Testis (tissue), 2 donors: Measurements from ENCODE around the gene RNF157.

Experiments used
- POLR2A ChIP-seq: fragments of 450-650 bp; IDR thresholded peaks from one replicate; pipeline ENCODE4 v1.6.1; 2017; ENCODE audit warnings: antibody characterized with exemption, mild to moderate bottlenecking, moderate library complexity
- TF ChIP-seq, protein P1 (sequence below), 3 experiments: fragments of 450-650 bp in 2 of 3; fragments of 200-600 bp in 1 of 3; sonication (generic) in 1 of 3; IDR thresholded peaks; one replicate each; pipeline ENCODE4 v1.5.1; 2016 to 2019; ENCODE audit warnings: antibody characterized with exemption in 3 of 3, mild to moderate bottlenecking in 2 of 3, moderate library complexity in 1 of 3

DNA sequence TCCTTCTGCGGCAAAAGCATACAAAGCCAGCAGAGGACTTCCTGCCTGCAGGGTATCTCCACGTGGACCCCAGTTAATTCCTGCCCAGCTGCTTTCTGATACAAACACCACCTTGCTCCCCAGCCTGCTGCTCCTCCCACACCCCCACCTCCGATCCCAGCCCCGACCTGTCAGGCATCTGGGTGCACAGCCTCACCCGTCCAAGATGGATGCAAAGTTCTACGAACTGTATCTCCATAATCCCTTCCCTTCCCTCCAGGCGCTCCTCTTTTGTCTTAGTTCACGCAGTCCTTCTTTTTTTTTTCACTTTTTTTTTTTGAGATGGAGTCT lies 83.7 kb downstream of the RNF157 start:
- TF ChIP-seq, protein P1, sequence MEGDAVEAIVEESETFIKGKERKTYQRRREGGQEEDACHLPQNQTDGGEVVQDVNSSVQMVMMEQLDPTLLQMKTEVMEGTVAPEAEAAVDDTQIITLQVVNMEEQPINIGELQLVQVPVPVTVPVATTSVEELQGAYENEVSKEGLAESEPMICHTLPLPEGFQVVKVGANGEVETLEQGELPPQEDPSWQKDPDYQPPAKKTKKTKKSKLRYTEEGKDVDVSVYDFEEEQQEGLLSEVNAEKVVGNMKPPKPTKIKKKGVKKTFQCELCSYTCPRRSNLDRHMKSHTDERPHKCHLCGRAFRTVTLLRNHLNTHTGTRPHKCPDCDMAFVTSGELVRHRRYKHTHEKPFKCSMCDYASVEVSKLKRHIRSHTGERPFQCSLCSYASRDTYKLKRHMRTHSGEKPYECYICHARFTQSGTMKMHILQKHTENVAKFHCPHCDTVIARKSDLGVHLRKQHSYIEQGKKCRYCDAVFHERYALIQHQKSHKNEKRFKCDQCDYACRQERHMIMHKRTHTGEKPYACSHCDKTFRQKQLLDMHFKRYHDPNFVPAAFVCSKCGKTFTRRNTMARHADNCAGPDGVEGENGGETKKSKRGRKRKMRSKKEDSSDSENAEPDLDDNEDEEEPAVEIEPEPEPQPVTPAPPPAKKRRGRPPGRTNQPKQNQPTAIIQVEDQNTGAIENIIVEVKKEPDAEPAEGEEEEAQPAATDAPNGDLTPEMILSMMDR (IDR thresholded peaks at IDR 0.05): no peak
- no peak for TF ChIP-seq POLR2A
